ENCODE measurements around the gene CYB561D1.
"Not testable (repeated sequence)": the region's sequence is repeated elsewhere in the genome, so short reads cannot be mapped to it uniquely, and the experiment has no call there.

The CYB561D1 gene, protein sequence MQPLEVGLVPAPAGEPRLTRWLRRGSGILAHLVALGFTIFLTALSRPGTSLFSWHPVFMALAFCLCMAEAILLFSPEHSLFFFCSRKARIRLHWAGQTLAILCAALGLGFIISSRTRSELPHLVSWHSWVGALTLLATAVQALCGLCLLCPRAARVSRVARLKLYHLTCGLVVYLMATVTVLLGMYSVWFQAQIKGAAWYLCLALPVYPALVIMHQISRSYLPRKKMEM

DNA sequence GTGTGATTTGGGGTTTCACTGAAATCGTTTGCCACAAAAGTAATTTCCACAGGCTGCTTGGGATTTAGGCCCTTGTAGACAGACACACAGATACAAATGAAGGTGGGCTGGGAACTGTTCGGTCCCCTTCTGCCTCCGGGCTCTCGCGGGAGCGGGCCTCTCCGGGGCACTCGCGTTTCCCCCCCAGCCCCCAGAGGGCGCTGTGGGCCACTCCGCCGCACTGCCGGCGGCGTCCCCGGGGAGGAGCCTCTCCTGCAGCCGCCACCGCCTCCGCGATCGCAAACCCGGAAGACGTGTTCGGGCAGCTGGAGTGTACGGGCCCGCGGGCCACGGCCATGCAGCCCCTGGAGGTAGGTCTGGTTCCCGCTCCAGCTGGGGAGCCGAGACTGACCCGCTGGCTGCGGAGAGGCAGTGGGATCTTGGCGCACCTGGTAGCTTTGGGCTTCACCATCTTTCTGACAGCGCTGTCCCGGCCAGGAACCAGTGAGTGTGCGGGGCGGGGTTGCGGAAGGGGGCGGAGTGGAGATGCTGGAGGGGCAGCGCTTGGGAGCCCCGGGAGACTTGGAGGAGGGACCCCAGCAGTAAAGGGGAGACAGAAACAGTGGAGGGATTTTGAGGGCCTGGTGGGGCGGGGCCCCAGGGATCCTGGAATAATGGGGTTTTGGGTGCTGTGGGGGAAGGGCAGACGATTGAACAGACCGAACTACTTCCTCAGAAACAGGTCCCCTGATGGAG is at the start of gene CYB561D1:
Gene CYB561D1 (plus strand): TSS at position 290 of the 735 bp plus-strand sequence. CDS start 46 bp downstream, at position 336.
- Histone ChIP-seq H4K20me1 (ENCODE audit: control insufficient read depth, insufficient read depth, low read depth, low read length) (no peaks in the 10 kb centered on the region), H3K27me3 (ENCODE audit: control insufficient read depth, low read length) (no peaks in the 10 kb centered on the region), H3K4me3 (ENCODE audit: low read length) (peak within 1 kb of the TSS; percentile 100), H3K36me3 (ENCODE audit: control insufficient read depth, low read length) (peaks cover 27% of the 10 kb centered on the region), H3K9me2 (replicated peaks; ENCODE audit: control insufficient read depth, low read length) (no peaks in the 10 kb centered on the region), H3F3A (ENCODE audit: control insufficient read depth, insufficient read depth) (no peaks in the 10 kb centered on the region; the same call in 1 of the 2 replicates), H3K9me3 (ENCODE audit: control insufficient read depth, insufficient read depth, low read length) (no peaks in the 10 kb centered on the region), H3K79me2 (ENCODE audit: control insufficient read depth, low read length) (peaks cover 17% of the 10 kb centered on the region), H3K4me2 (ENCODE audit: low read length) (peak within 1 kb of the TSS; percentile 76), H3K4me1 (ENCODE audit: control insufficient read depth, low read length) (peaks cover 13% of the 10 kb centered on the region), H3K27ac (ENCODE audit: low read depth, low read length) (peak within 1 kb of the TSS; percentile 58)
- TF ChIP-seq, protein P1, sequence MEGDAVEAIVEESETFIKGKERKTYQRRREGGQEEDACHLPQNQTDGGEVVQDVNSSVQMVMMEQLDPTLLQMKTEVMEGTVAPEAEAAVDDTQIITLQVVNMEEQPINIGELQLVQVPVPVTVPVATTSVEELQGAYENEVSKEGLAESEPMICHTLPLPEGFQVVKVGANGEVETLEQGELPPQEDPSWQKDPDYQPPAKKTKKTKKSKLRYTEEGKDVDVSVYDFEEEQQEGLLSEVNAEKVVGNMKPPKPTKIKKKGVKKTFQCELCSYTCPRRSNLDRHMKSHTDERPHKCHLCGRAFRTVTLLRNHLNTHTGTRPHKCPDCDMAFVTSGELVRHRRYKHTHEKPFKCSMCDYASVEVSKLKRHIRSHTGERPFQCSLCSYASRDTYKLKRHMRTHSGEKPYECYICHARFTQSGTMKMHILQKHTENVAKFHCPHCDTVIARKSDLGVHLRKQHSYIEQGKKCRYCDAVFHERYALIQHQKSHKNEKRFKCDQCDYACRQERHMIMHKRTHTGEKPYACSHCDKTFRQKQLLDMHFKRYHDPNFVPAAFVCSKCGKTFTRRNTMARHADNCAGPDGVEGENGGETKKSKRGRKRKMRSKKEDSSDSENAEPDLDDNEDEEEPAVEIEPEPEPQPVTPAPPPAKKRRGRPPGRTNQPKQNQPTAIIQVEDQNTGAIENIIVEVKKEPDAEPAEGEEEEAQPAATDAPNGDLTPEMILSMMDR (IDR thresholded peaks at IDR 0.05; ENCODE audit: low read depth, low read length, poor library complexity, severe bottlenecking) = peak; percentile 93
- TF ChIP-seq EZH2phosphoT487 (IDR thresholded peaks at IDR 0.05; ENCODE audit: borderline replicate concordance, low read length) = no peak

DNA sequence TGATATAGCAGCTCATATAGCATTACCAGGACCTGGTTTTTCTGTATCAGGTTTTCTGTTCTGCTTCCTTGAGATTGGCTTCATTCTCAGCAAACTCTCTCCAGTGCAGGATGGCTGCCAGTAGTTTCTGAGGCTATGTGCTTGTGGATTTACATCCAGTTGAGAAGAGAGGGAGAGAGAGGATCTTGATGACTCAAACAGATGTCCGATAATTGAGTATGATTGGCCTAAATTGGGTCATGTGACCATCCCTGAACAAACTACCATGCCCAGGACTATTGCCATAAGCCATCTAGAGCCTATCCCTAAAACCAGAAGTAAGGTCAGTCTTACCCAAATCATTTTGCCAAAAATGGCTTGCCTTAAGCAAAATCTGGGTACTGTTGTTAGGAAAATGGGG is 49.5 kb upstream of the CYB561D1 start:
- no peaks in the 10 kb centered on the region for H3K79me2 ChIP-seq (ENCODE audit: control insufficient read depth, low read length)
- TF ChIP-seq EZH2phosphoT487 (IDR thresholded peaks at IDR 0.05; ENCODE audit: borderline replicate concordance, low read length) = no peak
- TF ChIP-seq, protein P1 (IDR thresholded peaks at IDR 0.05; ENCODE audit: low read depth, low read length, poor library complexity, severe bottlenecking) = no peak
- H3K9me2 ChIP-seq (replicated peaks; ENCODE audit: control insufficient read depth, low read length) = no peaks in the 10 kb centered on the region
- no peaks in the 10 kb centered on the region for H3K36me3 ChIP-seq (ENCODE audit: control insufficient read depth, low read length)
- H4K20me1 ChIP-seq (ENCODE audit: control insufficient read depth, insufficient read depth, low read depth, low read length) = no peaks in the 10 kb centered on the region
- no peaks in the 10 kb centered on the region for H3K4me1 ChIP-seq (ENCODE audit: control insufficient read depth, low read length)
- no peaks in the 10 kb centered on the region for H3F3A ChIP-seq (ENCODE audit: control insufficient read depth, insufficient read depth)
- peaks cover 43% of the 10 kb centered on the region for H3K27me3 ChIP-seq (ENCODE audit: control insufficient read depth, low read length)
- no peak overlapping the region for H3K4me3 ChIP-seq (ENCODE audit: low read length)
- no peak overlapping the region for H3K27ac ChIP-seq (ENCODE audit: low read depth, low read length)
- H3K9me3 ChIP-seq (ENCODE audit: control insufficient read depth, insufficient read depth, low read length) = no peaks in the 10 kb centered on the region
- no peak overlapping the region for H3K4me2 ChIP-seq (ENCODE audit: low read length)

DNA sequence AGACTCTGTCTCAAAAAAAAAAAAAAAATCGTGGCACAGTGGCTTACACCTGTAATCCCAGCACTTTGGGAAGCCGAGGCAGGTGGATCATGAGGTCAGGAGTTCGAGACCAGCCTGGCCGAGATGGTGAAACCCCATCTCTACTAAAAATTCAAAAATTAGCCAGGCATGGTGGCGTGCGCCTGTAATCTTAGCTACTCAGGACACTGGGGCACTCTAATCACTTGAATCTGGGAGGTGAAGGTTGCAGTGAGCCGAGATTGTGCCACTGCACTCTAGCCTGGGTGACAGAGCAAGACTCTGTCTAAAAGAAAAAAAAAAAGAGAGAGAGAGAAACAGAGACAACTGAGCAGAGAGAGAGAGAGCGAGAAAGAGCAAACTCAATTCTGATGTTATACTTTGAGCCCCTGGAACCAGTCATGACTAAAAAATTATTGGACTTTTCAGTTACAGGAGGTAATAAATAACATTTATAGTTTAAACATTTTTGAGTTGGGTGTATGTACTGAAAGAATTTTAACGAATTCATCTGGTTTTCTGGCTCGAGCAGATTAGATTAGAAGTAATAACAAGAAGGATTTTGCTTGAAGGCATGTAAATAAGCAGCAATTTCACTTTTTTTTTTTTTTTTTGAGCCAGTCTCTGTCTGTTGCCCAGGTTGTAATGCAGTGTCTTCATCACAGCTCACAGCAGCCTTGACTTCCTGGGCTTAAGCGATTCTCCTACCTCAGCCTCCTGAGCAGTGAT is 47.8 kb upstream of the CYB561D1 start:
- not testable (repeated sequence) for H3K79me2 ChIP-seq (ENCODE audit: control insufficient read depth, low read length); H3K36me3 ChIP-seq (ENCODE audit: control insufficient read depth, low read length); H3K4me3 ChIP-seq (ENCODE audit: low read length); H3K4me1 ChIP-seq (ENCODE audit: control insufficient read depth, low read length); H3K9me3 ChIP-seq (ENCODE audit: control insufficient read depth, insufficient read depth, low read length); H3F3A ChIP-seq (ENCODE audit: control insufficient read depth, insufficient read depth); H3K9me2 ChIP-seq (replicated peaks; ENCODE audit: control insufficient read depth, low read length); H3K27ac ChIP-seq (ENCODE audit: low read depth, low read length); H3K4me2 ChIP-seq (ENCODE audit: low read length); H4K20me1 ChIP-seq (ENCODE audit: control insufficient read depth, insufficient read depth, low read depth, low read length)
- peaks cover 37% of the 10 kb centered on the region for H3K27me3 ChIP-seq (ENCODE audit: control insufficient read depth, low read length)

Data from DOHH2 (cell line).